GM12801 (cell line): ENCODE results near the gene ABCC11.

Experiments used
- TF ChIP-seq, protein P1 (sequence below): IDR thresholded peaks from one replicate; pipeline ENCODE4 v1.5.1; 2011; ENCODE audit warnings: control low read depth; ENCODE audit not compliant: insufficient read length; ENCODE audit errors: extremely low read depth

Gene ABCC11

GRCh38 chr16:48272837-48273421 is 25.6 kb upstream of the ABCC11 start:
- TF ChIP-seq, protein P1, sequence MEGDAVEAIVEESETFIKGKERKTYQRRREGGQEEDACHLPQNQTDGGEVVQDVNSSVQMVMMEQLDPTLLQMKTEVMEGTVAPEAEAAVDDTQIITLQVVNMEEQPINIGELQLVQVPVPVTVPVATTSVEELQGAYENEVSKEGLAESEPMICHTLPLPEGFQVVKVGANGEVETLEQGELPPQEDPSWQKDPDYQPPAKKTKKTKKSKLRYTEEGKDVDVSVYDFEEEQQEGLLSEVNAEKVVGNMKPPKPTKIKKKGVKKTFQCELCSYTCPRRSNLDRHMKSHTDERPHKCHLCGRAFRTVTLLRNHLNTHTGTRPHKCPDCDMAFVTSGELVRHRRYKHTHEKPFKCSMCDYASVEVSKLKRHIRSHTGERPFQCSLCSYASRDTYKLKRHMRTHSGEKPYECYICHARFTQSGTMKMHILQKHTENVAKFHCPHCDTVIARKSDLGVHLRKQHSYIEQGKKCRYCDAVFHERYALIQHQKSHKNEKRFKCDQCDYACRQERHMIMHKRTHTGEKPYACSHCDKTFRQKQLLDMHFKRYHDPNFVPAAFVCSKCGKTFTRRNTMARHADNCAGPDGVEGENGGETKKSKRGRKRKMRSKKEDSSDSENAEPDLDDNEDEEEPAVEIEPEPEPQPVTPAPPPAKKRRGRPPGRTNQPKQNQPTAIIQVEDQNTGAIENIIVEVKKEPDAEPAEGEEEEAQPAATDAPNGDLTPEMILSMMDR, result no peak

DNA sequence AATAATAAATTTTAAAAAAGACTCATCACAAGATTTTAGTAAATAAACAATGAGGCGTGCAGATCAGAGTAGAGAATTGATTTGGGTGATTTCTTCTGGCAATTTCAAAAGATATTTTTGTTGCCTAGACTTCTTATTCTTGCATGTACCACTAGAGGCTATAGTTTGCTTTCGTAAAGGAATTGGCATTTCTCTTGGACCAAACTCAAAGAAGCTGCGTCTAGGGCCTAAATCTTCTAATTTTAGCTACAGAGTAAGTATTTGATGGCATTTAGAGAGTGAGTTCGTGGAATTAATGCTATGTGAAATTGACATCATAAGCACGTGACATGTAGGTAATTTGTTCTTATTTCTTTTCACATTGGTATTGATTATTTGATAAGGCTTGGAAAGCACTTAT is 24.4 kb upstream of the ABCC11 start:
- TF ChIP-seq, protein P1, result no peak

- TF ChIP-seq, protein P1, result no peak
Measured at GRCh38 chr16:48269011-48269410, 21.7 kb upstream of the ABCC11 start.

GRCh38 chr16:48262631-48263030 is 15.3 kb upstream of the ABCC11 start:
- TF ChIP-seq, protein P1, result no peak

DNA sequence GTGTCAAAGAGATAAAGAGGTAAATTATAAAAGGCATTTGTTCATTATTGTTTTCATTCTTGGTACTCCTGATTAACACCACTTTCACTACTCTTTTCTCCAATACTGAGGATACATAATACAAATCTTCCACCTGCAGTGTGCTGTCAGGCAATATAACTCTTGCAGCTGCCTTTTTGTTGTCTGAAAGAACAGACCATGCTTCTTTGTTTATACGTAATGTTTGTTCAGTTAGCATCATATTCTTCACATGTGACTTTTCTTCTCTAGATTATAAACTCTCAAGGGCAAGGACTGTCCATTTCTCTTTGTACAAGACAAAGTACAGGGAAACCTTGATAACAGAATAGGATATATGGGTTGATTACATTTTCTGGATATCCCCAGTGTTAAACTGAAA is 14.2 kb upstream of the ABCC11 start:
- TF ChIP-seq, protein P1, result no peak

DNA sequence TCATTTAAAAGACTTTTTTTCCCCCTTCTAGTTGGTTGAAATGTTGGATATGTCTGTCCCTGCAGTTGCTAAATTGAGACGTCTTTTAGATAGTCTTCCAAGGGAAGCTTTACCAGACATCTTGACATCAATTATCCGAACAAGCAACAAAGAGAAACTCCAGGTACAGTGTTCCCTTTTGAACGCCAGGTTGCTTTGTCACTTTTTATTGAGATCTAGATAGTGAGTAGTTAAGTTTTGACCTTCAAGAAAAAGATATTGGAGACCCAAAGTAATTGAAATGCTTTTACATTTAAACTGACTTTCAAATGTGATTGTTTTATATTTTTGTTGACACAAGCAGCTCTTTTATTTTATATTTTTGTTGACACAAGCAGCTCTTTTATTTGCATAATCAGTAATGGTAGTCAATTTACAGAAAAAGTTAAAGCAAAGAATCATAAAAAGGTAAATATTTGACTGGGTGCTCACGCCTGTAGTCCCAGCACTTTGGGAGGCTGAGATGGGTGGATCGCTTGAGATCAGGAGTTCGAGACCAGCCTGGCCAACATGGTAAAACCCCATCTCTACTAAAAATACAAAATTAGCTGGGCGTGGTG is 9.3 kb upstream of the ABCC11 start:
- TF ChIP-seq, protein P1, result no peak

- TF ChIP-seq, protein P1, result no peak
Measured at GRCh38 chr16:48252013-48252412, 4.7 kb upstream of the ABCC11 start.
